Measurements from ENCODE around the gene NUMB. TPM values are rescaled to one million over a fixed set of nuclear protein-coding genes. Genes with fewer than 3 reads are reported as not detected.

The NUMB gene
- total and polyA plus RNA-seq, 2 of the 4 experiments (the other 2 are of a cell fraction): 45.9 to 114 TPM

DNA sequence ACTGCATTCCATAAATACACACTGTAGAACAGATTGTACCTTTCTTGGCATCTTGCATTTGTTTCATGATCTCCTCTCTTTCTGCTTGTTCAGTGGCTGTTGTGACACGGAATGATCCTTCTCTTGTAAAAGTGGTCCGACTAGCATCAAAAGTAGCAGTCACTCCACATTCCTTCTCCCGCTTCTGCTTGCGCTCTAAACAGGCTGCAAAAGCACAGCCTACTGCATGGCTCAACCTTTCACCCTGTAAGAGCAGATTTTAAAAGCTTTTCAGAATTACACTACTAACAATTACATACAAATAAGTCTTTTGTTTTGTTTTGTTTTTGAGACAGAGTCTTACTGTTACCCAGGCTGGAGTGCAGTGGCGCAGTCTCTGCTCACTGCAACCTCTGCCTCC, 171.3 kb downstream of the NUMB start:
- Histone ChIP-seq H3K9me3 (ENCODE audit: control insufficient read depth, insufficient read depth, low read length) (no peaks in the 10 kb centered on the region), H2BK15ac (ENCODE audit: low read depth, low read length) (no peak overlapping the region), H3K4ac (ENCODE audit: low read depth, low read length) (no peak overlapping the region), H4K91ac (ENCODE audit: insufficient read depth, low read depth, low read length) (no peak overlapping the region; the same call in 1 of the 2 replicates), H3K4me3 (ENCODE audit: insufficient read depth, low read depth, low read length) (no peak overlapping the region), H3K79me1 (ENCODE audit: low read depth in 1 of 2, low read length in 2 of 2) (peaks cover 0 to 52% of the 10 kb centered on the region in 2 experiments; a peak in 3 of 4 replicates), H4K20me1 (ENCODE audit: insufficient read depth, low read length) (peaks cover 11% of the 10 kb centered on the region; the same call in 1 of the 2 replicates), H3K23ac (ENCODE audit: low read depth, low read length) (no peak overlapping the region), H4K5ac (ENCODE audit: low read depth, low read length) (no peak overlapping the region), H3K9ac (ENCODE audit: low read depth, low read length) (no peak overlapping the region), H3K14ac (replicated peaks; ENCODE audit: low read depth, low read length) (no peak overlapping the region), H3K18ac (ENCODE audit: low read depth, low read length) (no peak overlapping the region), H3K4me2 (ENCODE audit: low read depth, low read length) (no peak overlapping the region), H2AK9ac (replicated peaks; ENCODE audit: low read depth, low read length, poor library complexity) (no peak overlapping the region), H4K8ac (ENCODE audit: low read depth in 2 of 2, low read length in 2 of 2) (no peak overlapping the region), H2BK5ac (ENCODE audit: low read depth, low read length, poor library complexity, severe bottlenecking) (no peak overlapping the region), H2AK5ac (ENCODE audit: low read depth, low read length) (no peak overlapping the region), H3K9me1 (ENCODE audit: insufficient read depth, low read length) (peaks cover 5% of the 10 kb centered on the region), H3K36me3 (ENCODE audit: control insufficient read depth, insufficient read depth, low read length) (peaks cover 23% of the 10 kb centered on the region), H2BK120ac (ENCODE audit: low read depth, low read length) (no peak overlapping the region), H3K4me1 (ENCODE audit: control insufficient read depth, insufficient read depth, low read length) (peaks cover 3% of the 10 kb centered on the region), H3K27ac (ENCODE audit: insufficient read depth, low read length) (no peak overlapping the region), H2AFZ (replicated peaks; ENCODE audit: low read length, poor library complexity) (no peak overlapping the region), H3K56ac (ENCODE audit: extremely low read depth, insufficient read depth, low read length) (no peak overlapping the region), H2BK20ac (ENCODE audit: low read depth, low read length) (no peak overlapping the region), H3K27me3 (ENCODE audit: control insufficient read depth, insufficient read depth, low read length) (no peaks in the 10 kb centered on the region)
- dilution Hi-C loops (cut with HindIII; ENCODE audit: low sequenced_read_pairs, unreplicated experiment): loop anchor here (25.0 kb wide), 1 partner anchor 175 kb away; the partner anchor contains the start of gene NUMB
- DNase-seq (no peak), ATAC-seq (ENCODE audit: low read depth) (no peak)
- BruUV-seq (replicated peaks): no TSS peak
- intact Hi-C loops (cut with micrococcal nuclease): no loop called here
- TF ChIP-seq RCOR1 (IDR thresholded peaks at IDR 0.05; ENCODE audit: insufficient replicate concordance, low read length) (no peak), POLR2A (IDR thresholded peaks at IDR 0.05; ENCODE audit: low read depth, low read length) (no peak), CEBPB (IDR thresholded peaks at IDR 0.05; ENCODE audit: low read depth, low read length) (no peak), BHLHE40 (IDR thresholded peaks at IDR 0.05; ENCODE audit: low read depth, low read length) (no peak)
- in situ Hi-C loops (cut with MboI; ENCODE audit: low sequenced_read_pairs): no loop called here
- no CpG with 5 or more reads among the region's 5 CpGs for WGBS, 2 experiments (ENCODE audit: extremely low coverage in 2 of 2, insufficient read length in 1 of 2)
- POLR2A ChIA-PET (ENCODE audit: unreplicated experiment): no interaction called here
- CTCF ChIA-PET: no interaction called here

All from IMR-90 (cell line).